CD4-positive, alpha-beta T cell treated with Interleukin-17A for 4 hours (primary cell): ENCODE measurements around the gene CD2BP2.
"Not testable (repeated sequence)": the region's sequence is repeated elsewhere in the genome, so short reads cannot be mapped to it uniquely, and the experiment has no call there.

Source experiments
- DNase-seq: peaks from one replicate; pipeline ENCODE4 v3.0.0-alpha.2; 2020; ENCODE audit warnings: mixed read lengths

Gene CD2BP2

GRCh38 chr16:30341971-30342370, 13.1 kb downstream of the CD2BP2 start:
- DNase-seq: not testable (repeated sequence)

- DNase-seq: peak; percentile 30
Observed at GRCh38 chr16:30340621-30341020, 14.5 kb downstream of the CD2BP2 start.

- not testable (repeated sequence) for DNase-seq
Observed at GRCh38 chr16:30338715-30339114, 16.4 kb downstream of the CD2BP2 start.

- DNase-seq: not testable (repeated sequence)
Observed at GRCh38 chr16:30337964-30338357, 17.1 kb downstream of the CD2BP2 start.

GRCh38 chr16:30335598-30336474, 19.3 kb downstream of the CD2BP2 start:
- peak; percentile 43 for DNase-seq

GRCh38 chr16:30335028-30335597, 20.0 kb downstream of the CD2BP2 start:
- peak; percentile 83 for DNase-seq

GRCh38 chr16:30334473-30334989, 20.6 kb downstream of the CD2BP2 start:
- DNase-seq: peak; percentile 86

GRCh38 chr16:30324220-30324619, 30.9 kb downstream of the CD2BP2 start:
- not testable (repeated sequence) for DNase-seq

GRCh38 chr16:30318647-30319046, 36.5 kb downstream of the CD2BP2 start:
- not testable (repeated sequence) for DNase-seq

- not testable (repeated sequence) for DNase-seq
Observed at GRCh38 chr16:30310937-30311336, 44.2 kb downstream of the CD2BP2 start.

- DNase-seq: not testable (repeated sequence)
Observed at GRCh38 chr16:30309255-30309654, 45.9 kb downstream of the CD2BP2 start.
